Midbrain (tissue), 1 donor: ENCODE data around the gene GOLGA6L7.
"Not testable (repeated sequence)": the region's sequence is repeated elsewhere in the genome, so short reads cannot be mapped to it uniquely, and the experiment has no call there.

Experiments
- DNase-seq: peaks from one replicate; lab custom pipeline; 2025; lab: John Stamatoyannopoulos, UW

Gene GOLGA6L7

GRCh38 chr15:28884151-28884940, 35.9 kb upstream of the GOLGA6L7 start:
- no peak for DNase-seq

- no peak for DNase-seq
Measured at GRCh38 chr15:28881600-28881999, 33.2 kb upstream of the GOLGA6L7 start.

- DNase-seq = no peak
Measured at GRCh38 chr15:28881170-28881569, 32.7 kb upstream of the GOLGA6L7 start.

GRCh38 chr15:28880680-28881079, 32.2 kb upstream of the GOLGA6L7 start:
- no peak for DNase-seq

- no peak for DNase-seq
Measured at GRCh38 chr15:28879551-28879950, 31.1 kb upstream of the GOLGA6L7 start.

- DNase-seq = no peak
Measured at GRCh38 chr15:28878209-28878608, 29.8 kb upstream of the GOLGA6L7 start.

- DNase-seq = no peak
Measured at GRCh38 chr15:28876845-28877185, 28.4 kb upstream of the GOLGA6L7 start.

GRCh38 chr15:28876131-28876844, 27.8 kb upstream of the GOLGA6L7 start:
- DNase-seq = peak; percentile 46

GRCh38 chr15:28875461-28876000, 27.1 kb upstream of the GOLGA6L7 start:
- DNase-seq = no peak

- DNase-seq = no peak
Measured at GRCh38 chr15:28873585-28874190, 25.2 kb upstream of the GOLGA6L7 start.

GRCh38 chr15:28873006-28873405, 24.6 kb upstream of the GOLGA6L7 start:
- DNase-seq = no peak

GRCh38 chr15:28871168-28871567, 22.7 kb upstream of the GOLGA6L7 start:
- no peak for DNase-seq

- DNase-seq = no peak
Measured at GRCh38 chr15:28868744-28869345, 20.4 kb upstream of the GOLGA6L7 start.

GRCh38 chr15:28861589-28862293, 13.3 kb upstream of the GOLGA6L7 start:
- DNase-seq = not testable (repeated sequence)

GRCh38 chr15:28861031-28861534, 12.6 kb upstream of the GOLGA6L7 start:
- DNase-seq = no peak

- not testable (repeated sequence) for DNase-seq
Measured at GRCh38 chr15:28854578-28854977, 6.1 kb upstream of the GOLGA6L7 start.

GRCh38 chr15:28853654-28854053, 5.2 kb upstream of the GOLGA6L7 start:
- not testable (repeated sequence) for DNase-seq

- DNase-seq = not testable (repeated sequence)
Measured at GRCh38 chr15:28849766-28850165, 1.3 kb upstream of the GOLGA6L7 start.

GRCh38 chr15:28849271-28849670, 827 bp upstream of the GOLGA6L7 start:
- DNase-seq = not testable (repeated sequence)

- not testable (repeated sequence) for DNase-seq
Measured at GRCh38 chr15:28847959-28848358, 485 bp downstream of the GOLGA6L7 start.

- not testable (repeated sequence) for DNase-seq
Measured at GRCh38 chr15:28847247-28847646, 1.2 kb downstream of the GOLGA6L7 start.
